AG09309 (cell line): Measurements from ENCODE around the gene C2CD5.

Experiments
- DNase-seq: peaks from one replicate; pipeline ENCODE4 v3.0.0-alpha.2; 2010; ENCODE audit warnings: low read depth
- H3K4me3 ChIP-seq: 2 replicates; pipeline ENCODE4 v1.5.1; 2011; ENCODE audit warnings: mild to moderate bottlenecking, low read depth, low read length, moderate library complexity; ENCODE audit not compliant: control insufficient read depth
- TF ChIP-seq, protein P1 (sequence below): IDR thresholded peaks from 2 replicates; pipeline ENCODE4 v1.5.1; 2011; ENCODE audit warnings: mild to moderate bottlenecking, low read depth, low read length, inconsistent platforms; ENCODE audit not compliant: insufficient read depth, control insufficient read depth; ENCODE audit errors: missing control alignments

C2CD5 gene

DNA sequence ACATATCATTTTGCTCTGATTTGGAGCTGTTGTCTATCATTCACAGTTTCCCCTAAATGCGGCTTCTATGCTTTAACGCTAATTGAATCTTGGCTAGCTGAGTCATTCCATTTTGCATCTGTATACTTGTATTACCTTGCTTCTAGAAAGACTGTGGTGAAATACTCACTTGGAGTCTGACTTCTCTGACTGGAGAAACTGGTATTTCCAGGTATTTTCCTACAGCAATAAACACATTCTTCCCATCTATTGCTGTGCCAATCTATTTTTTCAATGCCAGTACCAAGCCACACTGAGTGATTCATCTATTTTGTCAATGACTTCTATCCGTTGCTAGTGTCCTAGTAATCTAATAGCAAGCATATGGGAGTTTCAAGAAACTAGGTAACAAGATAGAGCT, 133.9 kb downstream of the C2CD5 start:
- TF ChIP-seq, protein P1, sequence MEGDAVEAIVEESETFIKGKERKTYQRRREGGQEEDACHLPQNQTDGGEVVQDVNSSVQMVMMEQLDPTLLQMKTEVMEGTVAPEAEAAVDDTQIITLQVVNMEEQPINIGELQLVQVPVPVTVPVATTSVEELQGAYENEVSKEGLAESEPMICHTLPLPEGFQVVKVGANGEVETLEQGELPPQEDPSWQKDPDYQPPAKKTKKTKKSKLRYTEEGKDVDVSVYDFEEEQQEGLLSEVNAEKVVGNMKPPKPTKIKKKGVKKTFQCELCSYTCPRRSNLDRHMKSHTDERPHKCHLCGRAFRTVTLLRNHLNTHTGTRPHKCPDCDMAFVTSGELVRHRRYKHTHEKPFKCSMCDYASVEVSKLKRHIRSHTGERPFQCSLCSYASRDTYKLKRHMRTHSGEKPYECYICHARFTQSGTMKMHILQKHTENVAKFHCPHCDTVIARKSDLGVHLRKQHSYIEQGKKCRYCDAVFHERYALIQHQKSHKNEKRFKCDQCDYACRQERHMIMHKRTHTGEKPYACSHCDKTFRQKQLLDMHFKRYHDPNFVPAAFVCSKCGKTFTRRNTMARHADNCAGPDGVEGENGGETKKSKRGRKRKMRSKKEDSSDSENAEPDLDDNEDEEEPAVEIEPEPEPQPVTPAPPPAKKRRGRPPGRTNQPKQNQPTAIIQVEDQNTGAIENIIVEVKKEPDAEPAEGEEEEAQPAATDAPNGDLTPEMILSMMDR: no peak
- DNase-seq: no peak
- H3K4me3 ChIP-seq: no peak overlapping the region

DNA sequence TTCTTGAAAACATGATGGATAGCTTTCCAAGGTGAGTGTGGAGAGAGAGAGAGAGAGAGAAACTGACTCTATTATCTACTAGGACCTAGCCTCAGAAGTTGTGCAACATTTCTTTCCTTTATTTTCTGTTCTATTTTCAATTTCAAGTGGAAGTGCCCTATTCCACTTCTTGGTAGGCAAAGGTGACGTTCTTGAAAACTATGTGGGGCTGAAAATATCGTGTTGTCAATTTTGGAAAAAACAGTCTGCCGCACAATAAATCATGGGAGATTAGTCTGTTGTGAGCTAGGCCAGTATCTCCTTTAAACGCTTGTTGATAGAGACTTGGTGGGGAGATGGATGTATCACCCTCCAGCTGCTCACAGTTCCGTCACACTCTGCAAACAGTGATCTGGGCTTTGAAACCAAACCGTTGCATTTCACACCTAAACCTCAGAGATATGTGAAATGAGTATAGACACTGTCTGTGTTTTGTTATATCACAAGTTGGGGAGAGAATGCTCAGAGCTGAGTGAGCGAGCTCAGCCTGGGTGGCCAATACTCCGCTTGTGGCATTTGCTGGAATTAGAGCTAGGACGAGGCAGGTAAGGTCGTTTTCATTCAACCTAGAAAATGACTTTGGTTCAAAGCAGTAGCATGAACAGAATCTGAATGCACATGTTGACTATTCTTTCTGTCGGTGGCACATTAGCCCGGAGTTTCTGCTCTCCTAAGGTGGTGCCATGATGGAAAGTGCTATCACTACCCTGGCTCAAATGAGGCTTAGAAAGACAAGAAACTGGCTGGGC, 134.8 kb downstream of the C2CD5 start:
- DNase-seq: no peak
- no peak overlapping the region for H3K4me3 ChIP-seq
- TF ChIP-seq, protein P1: no peak

DNA sequence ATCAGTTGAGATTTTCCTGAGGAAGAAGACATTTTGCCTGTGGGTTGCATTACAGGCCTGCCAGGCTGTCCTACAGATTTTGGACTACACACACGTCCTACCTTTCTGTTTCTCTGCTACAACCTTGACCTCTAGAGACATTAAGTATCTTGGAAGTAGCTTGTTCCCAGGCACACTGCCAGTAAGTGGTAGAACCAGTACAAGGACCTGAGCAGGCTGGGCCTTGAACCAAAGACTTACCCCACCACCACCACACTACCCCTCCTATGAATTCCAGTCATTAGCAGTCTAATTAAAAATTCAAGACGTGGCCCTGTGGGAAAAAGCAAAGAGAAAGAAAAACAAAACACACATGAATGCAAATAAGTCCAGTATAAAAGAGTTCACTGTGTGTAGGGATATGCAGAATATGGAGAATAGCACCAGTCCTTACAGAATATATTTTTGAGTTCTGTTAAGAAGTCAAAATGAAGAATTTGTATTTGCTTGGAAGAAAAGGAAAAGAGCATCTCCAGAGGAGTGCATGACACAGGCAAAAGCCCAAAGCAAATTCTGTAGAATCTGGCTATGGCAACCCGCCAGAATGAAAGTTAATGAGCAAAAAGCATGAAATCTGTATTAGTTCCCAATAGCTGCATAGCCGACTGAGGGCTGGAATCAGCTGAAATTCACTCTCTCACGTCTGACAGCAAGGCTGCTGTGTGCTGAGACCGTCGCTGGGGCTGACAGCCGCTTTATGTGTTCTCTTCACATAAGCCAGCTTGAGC, 135.5 kb downstream of the C2CD5 start:
- DNase-seq: no peak
- TF ChIP-seq, protein P1: no peak
- H3K4me3 ChIP-seq: no peak overlapping the region

DNA sequence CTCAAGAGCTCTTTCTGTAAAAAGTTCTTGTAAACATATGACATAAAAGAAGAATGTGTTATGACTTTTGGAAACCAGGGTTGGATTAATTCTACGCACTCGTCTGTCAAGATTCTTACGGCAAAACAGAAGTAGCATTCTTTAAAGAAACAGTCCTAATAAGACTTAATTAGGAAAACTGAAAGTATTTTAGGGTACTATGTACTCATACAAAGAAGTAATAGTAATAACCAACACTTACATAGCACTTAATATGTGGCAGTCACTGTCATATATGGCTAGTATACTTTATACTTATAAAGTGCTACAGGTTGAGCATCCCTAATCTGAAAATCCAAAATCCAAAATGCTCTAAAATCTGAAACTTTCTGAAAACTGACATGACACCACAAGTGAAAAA, 136.9 kb downstream of the C2CD5 start:
- TF ChIP-seq, protein P1: no peak
- no peak for DNase-seq
- H3K4me3 ChIP-seq: no peak overlapping the region

DNA sequence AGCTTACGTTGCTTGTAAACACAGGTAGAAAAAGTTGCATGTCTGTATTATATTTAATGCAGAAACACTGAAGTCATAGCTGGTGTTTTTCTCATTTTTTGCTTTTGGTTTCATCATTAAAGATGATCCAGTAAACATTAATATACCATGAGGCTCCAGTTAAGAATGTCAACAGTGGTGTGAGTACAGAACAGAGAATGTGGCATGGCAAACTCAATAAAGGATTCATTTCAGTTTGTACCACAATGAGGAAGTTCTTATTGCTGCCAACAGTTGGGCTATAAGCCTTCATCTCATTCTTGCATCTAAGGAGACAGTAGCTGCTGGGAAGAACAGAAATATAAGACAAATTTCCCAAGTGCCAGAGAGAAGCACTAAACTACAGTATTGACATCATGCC, 137.7 kb downstream of the C2CD5 start:
- no peak overlapping the region for H3K4me3 ChIP-seq
- TF ChIP-seq, protein P1: no peak
- DNase-seq: no peak

DNA sequence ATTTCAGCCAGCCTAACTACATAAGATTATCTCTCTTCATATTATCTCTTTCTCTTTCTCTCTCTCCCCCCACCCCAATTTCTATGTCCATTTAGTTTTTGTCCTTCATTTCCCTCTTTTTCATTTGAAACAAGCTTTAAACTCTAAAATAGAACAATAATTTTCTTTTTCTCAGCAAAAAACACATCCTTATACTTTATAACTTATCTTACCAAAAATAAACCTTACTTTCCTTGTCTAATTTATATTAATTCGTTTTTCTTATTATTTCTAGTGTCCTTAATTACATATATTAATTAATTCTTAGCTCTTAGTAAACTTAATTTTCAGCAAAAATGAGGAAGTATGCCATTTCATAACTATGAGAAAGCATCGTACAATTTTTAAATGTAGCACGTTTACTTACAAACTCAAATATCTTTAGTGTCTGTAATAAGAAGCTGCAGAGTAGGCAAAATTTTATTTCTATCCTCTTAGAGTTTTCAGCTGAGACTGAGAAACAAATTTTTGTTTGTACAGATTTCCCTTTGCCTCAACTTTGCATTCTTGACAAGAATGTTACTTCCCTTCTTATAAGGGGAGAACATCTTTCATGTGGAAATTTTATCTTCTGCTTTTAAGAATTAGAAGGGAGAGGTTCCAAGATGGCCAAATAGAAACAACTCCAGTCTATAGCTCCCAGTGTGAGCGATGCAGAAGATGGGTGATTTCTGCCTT, 144.7 kb downstream of the C2CD5 start:
- DNase-seq: no peak
- TF ChIP-seq, protein P1: no peak
- H3K4me3 ChIP-seq: no peak overlapping the region
